LNCaP clone FGC (cell line): ENCODE data around the gene IFT43.

Experiments used
- DNase-seq: peaks from one replicate; pipeline ENCODE4 v3.0.0-alpha.2; 2011; ENCODE audit warnings: low read depth
- H3K4me3 ChIP-seq: 2 replicates; pipeline ENCODE4 v1.5.1; 2011; ENCODE audit warnings: mild to moderate bottlenecking, low read depth, low read length, control low read depth
- CTCF ChIP-seq: IDR thresholded peaks from 2 replicates; pipeline ENCODE4 v1.5.1; 2012; ENCODE audit warnings: mild to moderate bottlenecking; ENCODE audit not compliant: control insufficient read depth, insufficient read depth; ENCODE audit errors: extremely low read depth

Gene IFT43

GRCh38 chr14:76051717-76052465, 66.3 kb downstream of the IFT43 start:
- no peak for TF ChIP-seq CTCF
- no peak overlapping the region for H3K4me3 ChIP-seq
- no peak for DNase-seq

GRCh38 chr14:76053572-76054355, 68.2 kb downstream of the IFT43 start:
- DNase-seq, result no peak
- TF ChIP-seq CTCF, result no peak
- H3K4me3 ChIP-seq, result no peak overlapping the region

DNA sequence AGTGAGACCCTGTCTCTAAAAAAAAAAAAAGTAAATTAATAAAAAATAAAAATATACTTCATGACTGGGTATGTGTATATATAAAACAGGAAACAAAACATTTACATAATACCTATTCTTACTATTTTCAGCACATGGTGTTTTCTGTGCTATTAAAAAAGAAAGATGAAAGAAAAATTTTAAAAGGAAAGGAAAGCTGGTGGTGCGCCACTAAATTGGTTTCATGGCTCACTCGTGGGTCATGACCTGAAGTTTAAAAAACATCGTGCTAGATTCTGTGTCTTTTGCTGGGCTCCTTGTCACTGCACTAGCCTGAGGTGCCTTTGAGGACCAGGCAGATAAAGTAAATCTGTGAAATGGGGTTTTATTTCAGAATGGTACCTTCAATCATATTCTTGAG, 69.8 kb downstream of the IFT43 start:
- H3K4me3 ChIP-seq, result no peak overlapping the region
- DNase-seq, result no peak
- TF ChIP-seq CTCF, result no peak

GRCh38 chr14:76056128-76056527, 70.6 kb downstream of the IFT43 start:
- no peak for DNase-seq
- TF ChIP-seq CTCF, result peak; percentile 29; the same call in 1 of the 2 replicates
- no peak overlapping the region for H3K4me3 ChIP-seq

GRCh38 chr14:76057914-76058313, 72.4 kb downstream of the IFT43 start:
- no peak for DNase-seq
- no peak overlapping the region for H3K4me3 ChIP-seq
- TF ChIP-seq CTCF, result no peak

- no peak for DNase-seq
- TF ChIP-seq CTCF, result no peak
- H3K4me3 ChIP-seq, result no peak overlapping the region
Observed at GRCh38 chr14:76063327-76063726, 77.8 kb downstream of the IFT43 start.

- TF ChIP-seq CTCF, result no peak
- H3K4me3 ChIP-seq, result no peak overlapping the region
- no peak for DNase-seq
Observed at GRCh38 chr14:76065519-76065918, 80.0 kb downstream of the IFT43 start.
